Small intestine (tissue), 7 donors: Measurements from ENCODE around the gene NXPH2. TPM values are rescaled to one million over a fixed set of nuclear protein-coding genes. Genes with fewer than 3 reads are reported as not detected.

ENCODE experiments used
- DNase-seq, 2 donors: peaks; one replicate each; pipeline versions ENCODE4 v3.0.0 to v3.0.0-alpha.2; 2013
- FAIRE-seq: peaks from 2 replicates; lab custom pipeline; 2012; peaks lifted over from hg19 to GRCh38; lab: Jason Lieb, UNC
- H3K27ac ChIP-seq, 3 donors: one replicate each; pipeline ENCODE4 v1.5.1; 2013; ENCODE audit warnings: low read length in 2 of 3, mild to moderate bottlenecking in 2 of 3, control low read depth in 1 of 3, inconsistent platforms in 1 of 3, low read depth in 1 of 3, moderate library complexity in 1 of 3
- H3K27me3 ChIP-seq, 3 donors: one replicate each; pipeline ENCODE4 v1.6.1; 2013; ENCODE audit warnings: low read length in 3 of 3, inconsistent platforms in 1 of 3; ENCODE audit not compliant: control insufficient read depth in 3 of 3, insufficient read depth in 3 of 3
- H3K36me3 ChIP-seq, 3 donors: one replicate each; pipeline ENCODE4 v1.6.1; 2013; ENCODE audit warnings: low read length in 3 of 3, inconsistent platforms in 1 of 3, low read depth in 1 of 3, mild to moderate bottlenecking in 1 of 3, moderate library complexity in 1 of 3; ENCODE audit not compliant: control insufficient read depth in 3 of 3, insufficient read depth in 2 of 3
- H3K4me1 ChIP-seq, 3 donors: one replicate each; pipeline ENCODE4 v1.6.1; 2013; ENCODE audit warnings: low read length in 2 of 3, inconsistent platforms in 1 of 3, low read depth in 1 of 3, mild to moderate bottlenecking in 1 of 3, moderate library complexity in 1 of 3; ENCODE audit not compliant: control insufficient read depth in 3 of 3, insufficient read depth in 2 of 3
- H3K4me3 ChIP-seq, 3 donors: one replicate each; pipeline ENCODE4 v1.5.1; 2013; ENCODE audit warnings: low read length in 3 of 3, control low read depth in 1 of 3, inconsistent platforms in 1 of 3, low read depth in 1 of 3, mild to moderate bottlenecking in 1 of 3, moderate library complexity in 1 of 3
- H3K9me3 ChIP-seq, 2 donors: one replicate each; pipeline ENCODE4 v1.6.1; 2013; ENCODE audit warnings: low read depth in 1 of 2, low read length in 1 of 2; ENCODE audit not compliant: control insufficient read depth in 2 of 2, insufficient read depth in 1 of 2
- WGBS, 3 donors: extraction: QIAGEN DNeasy Blood & Tissue Kit; methylation state at CpG; one replicate each; pipeline ENCODE4 v1.1.7; 2013; 5-methylcytosine and 5-hydroxymethylcytosine counted together
- polyA plus RNA-seq, 4 donors: library from polyadenylated mRNA; stranded (reverse) in 3 of 4; unstranded in 1 of 4; fragments of 200-250 nt in 3 of 4; fragments of 120-200 nt in 1 of 4; gene quantifications; one replicate each; pipeline versions ENCODE4 v1.2.1 to v1.2.3, GENCODE V29; 2013
- donor health status: healthy with polysubstance abuse.
- donor health status: control.
- donor health status: control.
- donor health status: Bipolar disorder and iron deficiency.
- donor health status: healthy.

NXPH2 gene
- polyA plus RNA-seq, 4 donors: 0.24 TPM; not detected in 2

DNA sequence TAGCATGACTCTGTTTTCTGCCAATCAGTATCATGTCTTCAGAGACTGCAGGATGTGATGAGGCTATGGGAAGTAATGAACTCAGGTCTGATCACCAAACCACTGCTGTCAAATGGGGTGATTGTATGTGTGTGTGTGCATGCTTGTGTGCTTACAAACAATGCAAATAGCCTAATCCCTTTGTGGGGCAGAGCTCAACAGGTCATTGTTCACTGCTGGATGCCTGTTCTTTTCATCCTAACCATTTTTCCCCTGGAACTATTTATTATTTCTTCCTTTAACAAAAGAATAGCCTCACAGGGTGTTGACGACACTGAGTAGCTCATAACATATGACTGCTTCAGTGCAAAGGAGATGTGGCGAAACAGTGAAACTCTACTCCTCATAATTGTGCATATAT is 55.9 kb downstream of the NXPH2 start:
- Histone ChIP-seq H3K4me3 (no peak overlapping the region), H3K27ac (no peak overlapping the region), H3K9me3 (no peaks in the 10 kb centered on the region), H3K27me3 (no peaks in the 10 kb centered on the region), H3K36me3 (no peaks in the 10 kb centered on the region), H3K4me1 (peaks cover 0 to 8% (median 0%) of the 10 kb centered on the region in 3 donors)
- no peak for FAIRE-seq
- 72 to 87% (median 83%) methylated on average over 2 of the region's 2 CpGs for WGBS, 3 donors
- DNase-seq: no peak

DNA sequence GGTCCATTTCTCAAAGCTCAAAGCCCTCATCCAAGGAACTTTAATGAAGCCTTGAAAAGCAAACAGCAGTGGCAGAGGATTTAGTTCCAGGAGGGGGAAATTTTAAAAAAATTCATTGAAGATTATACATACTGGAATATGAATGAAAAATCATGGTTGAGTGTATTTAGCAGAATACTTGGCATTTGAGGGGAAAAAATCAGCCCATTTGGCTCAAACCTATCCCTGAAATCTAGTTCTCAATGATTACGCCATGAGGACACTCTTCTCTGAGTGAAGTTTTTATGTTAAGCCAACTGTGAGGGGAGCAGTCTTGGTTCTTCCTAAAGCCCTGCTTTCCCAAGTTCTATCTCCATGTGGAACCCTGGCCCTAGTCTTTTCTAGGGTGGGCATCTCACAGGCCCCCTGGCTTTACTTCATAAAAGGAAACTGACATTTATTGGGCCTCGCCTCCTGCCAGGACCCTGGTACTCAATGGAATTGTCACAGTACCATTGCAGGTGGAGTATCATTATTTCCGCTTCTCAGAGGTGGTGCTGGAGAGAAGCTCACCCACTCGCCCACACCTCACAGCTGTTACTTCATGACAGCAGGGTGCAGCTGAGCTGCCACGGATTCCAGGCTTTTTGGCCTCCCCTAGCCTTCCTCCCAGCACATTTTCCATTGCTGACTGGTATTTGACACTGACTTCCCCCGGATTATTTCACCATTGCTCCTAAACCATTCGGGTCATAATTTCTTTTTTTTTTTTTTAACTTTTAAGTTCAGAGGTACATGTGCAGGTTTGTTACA is 56.8 kb downstream of the NXPH2 start:
- Histone ChIP-seq H3K27me3 (no peaks in the 10 kb centered on the region), H3K36me3 (no peaks in the 10 kb centered on the region), H3K4me1 (peaks cover 0 to 8% (median 0%) of the 10 kb centered on the region in 3 donors), H3K27ac (no peak overlapping the region), H3K9me3 (no peaks in the 10 kb centered on the region), H3K4me3 (no peak overlapping the region)
- DNase-seq: no peak
- WGBS, 3 donors: 79 to 86% (median 81%) methylated on average over 7 of the region's 7 CpGs
- FAIRE-seq: no peak

DNA sequence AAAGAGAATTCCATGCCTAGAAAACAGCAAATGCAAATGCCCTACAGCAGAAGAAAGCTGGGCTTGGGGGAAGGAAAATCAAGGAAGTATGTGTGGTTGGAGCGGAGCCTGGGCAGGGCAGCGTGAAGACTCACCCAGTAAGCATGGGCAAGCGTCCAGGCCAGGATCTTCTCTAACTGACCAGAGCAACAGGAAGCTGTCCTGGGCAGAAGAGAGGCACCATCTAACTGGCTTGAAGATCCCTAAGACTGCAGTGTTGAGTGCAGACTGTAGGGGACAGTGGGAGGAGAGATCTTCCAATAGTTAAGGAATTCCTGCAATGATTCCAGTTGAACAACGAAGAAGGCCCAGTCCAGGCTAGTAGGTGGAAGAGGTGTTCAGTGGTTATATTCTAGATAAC is 57.9 kb downstream of the NXPH2 start:
- H3K4me3 ChIP-seq: no peak overlapping the region
- no peak overlapping the region for H3K27ac ChIP-seq
- DNase-seq (no peak), FAIRE-seq (no peak)
- no peaks in the 10 kb centered on the region for H3K27me3 ChIP-seq
- H3K4me1 ChIP-seq: peaks cover 0 to 8% (median 0%) of the 10 kb centered on the region in 3 donors
- H3K9me3 ChIP-seq: no peaks in the 10 kb centered on the region
- WGBS, 3 donors: 79 to 85% (median 83%) methylated on average over 4 of the region's 4 CpGs
- no peaks in the 10 kb centered on the region for H3K36me3 ChIP-seq

- H3K4me3 ChIP-seq: no peak overlapping the region
- DNase-seq (no peak), FAIRE-seq (no peak)
- no peaks in the 10 kb centered on the region for H3K36me3 ChIP-seq
- WGBS, 3 donors: 78 to 86% (median 81%) methylated on average over 11 of the region's 11 CpGs
- no peaks in the 10 kb centered on the region for H3K27me3 ChIP-seq
- H3K27ac ChIP-seq: no peak overlapping the region
- no peaks in the 10 kb centered on the region for H3K9me3 ChIP-seq
- peaks cover 0 to 8% (median 0%) of the 10 kb centered on the region in 3 donors for H3K4me1 ChIP-seq
Observed at GRCh38 chr2:138720035-138720838, 60.0 kb downstream of the NXPH2 start.

DNA sequence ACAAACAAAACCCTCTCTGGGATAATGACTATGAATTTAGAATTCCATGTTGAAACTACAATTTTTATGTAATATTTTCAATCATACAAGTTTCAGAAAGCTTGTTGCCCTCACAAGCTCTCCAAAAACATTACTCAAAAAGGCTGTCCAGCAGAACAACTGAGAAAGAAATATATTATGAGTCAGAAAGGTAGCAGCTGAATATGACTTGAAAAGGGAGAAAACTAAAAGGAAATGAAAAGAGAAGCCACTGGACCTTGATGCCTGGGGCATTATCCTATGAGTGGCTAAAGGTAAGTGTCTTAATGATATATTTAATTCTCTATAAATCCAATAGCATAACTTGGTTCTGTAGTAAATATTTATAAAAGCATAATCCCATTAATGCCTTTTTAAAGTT is 61.8 kb downstream of the NXPH2 start:
- DNase-seq (no peak), FAIRE-seq (no peak)
- Histone ChIP-seq H3K9me3 (no peaks in the 10 kb centered on the region), H3K4me3 (no peak overlapping the region), H3K4me1 (no peaks in the 10 kb centered on the region), H3K27me3 (no peaks in the 10 kb centered on the region), H3K36me3 (no peaks in the 10 kb centered on the region), H3K27ac (no peak overlapping the region)

GRCh38 chr2:138716183-138716582 is 64.0 kb downstream of the NXPH2 start:
- H3K4me3 ChIP-seq: no peak overlapping the region
- H3K36me3 ChIP-seq: no peaks in the 10 kb centered on the region
- no peaks in the 10 kb centered on the region for H3K9me3 ChIP-seq
- no peak overlapping the region for H3K27ac ChIP-seq
- no peaks in the 10 kb centered on the region for H3K4me1 ChIP-seq
- FAIRE-seq (no peak), DNase-seq (no peak)
- WGBS, 3 donors: 66 to 70% (median 68%) methylated on average over 5 of the region's 5 CpGs
- no peaks in the 10 kb centered on the region for H3K27me3 ChIP-seq

DNA sequence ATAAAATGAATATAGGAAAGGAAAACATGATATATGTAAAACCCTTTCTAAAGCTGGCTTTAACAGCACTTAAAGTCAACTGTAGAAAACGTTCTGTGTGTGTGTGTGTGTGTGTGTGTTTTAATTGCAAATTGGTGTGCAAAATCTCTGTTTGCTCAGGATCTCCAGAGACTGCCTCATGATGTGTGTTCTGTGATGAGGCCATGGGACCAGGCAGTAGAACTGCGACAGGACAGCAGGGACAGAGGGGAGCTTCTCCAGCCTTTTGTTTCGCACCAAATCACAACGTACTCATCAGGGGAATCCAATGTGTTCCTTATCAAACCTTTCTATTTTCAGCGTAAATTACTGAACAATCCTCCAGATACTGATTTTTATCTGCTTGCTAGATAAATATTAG is 66.7 kb downstream of the NXPH2 start:
- H3K4me1 ChIP-seq: no peaks in the 10 kb centered on the region
- no peaks in the 10 kb centered on the region for H3K36me3 ChIP-seq
- no peak overlapping the region for H3K4me3 ChIP-seq
- no peak overlapping the region for H3K27ac ChIP-seq
- 64 to 66% (median 65%) methylated on average over 5 of the region's 5 CpGs for WGBS, 3 donors
- no peak for FAIRE-seq
- DNase-seq: no peak
- H3K27me3 ChIP-seq: no peaks in the 10 kb centered on the region
- H3K9me3 ChIP-seq: no peaks in the 10 kb centered on the region

DNA sequence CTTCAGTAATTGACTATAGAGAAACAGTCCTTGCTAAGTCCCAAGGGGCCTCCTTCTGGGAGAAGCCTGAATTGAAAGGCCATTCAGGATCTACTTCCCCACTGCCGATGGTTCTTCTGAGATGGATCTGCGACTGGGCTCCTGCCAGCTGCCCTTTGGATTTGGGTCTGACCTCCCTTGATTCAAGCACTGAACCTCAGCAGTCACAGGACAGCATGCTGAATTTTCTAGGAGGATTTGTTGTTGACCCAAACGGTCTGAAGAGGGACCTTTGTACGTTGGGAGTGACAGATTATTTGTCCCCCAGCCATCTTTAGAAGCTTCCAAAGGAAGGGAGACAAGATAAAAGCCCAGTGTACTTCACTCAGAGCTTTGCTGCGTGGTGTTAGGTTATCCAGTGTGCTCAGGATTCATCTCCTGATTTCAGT is 67.1 kb downstream of the NXPH2 start:
- H3K9me3 ChIP-seq: no peaks in the 10 kb centered on the region
- FAIRE-seq (no peak), DNase-seq (no peak)
- no peaks in the 10 kb centered on the region for H3K36me3 ChIP-seq
- H3K4me1 ChIP-seq: no peaks in the 10 kb centered on the region
- 49 to 64% (median 52%) methylated on average over 5 of the region's 5 CpGs for WGBS, 3 donors
- no peaks in the 10 kb centered on the region for H3K27me3 ChIP-seq
- no peak overlapping the region for H3K27ac ChIP-seq
- no peak overlapping the region for H3K4me3 ChIP-seq
